GM13976 (cell line): Measurements from ENCODE around the gene TPRN.

ENCODE experiments used
- DNase-seq: peaks from one replicate; pipeline ENCODE4 v3.0.0; 2012; ENCODE audit warnings: low spot score
- in situ Hi-C: fragments of 300-500 bp; cut with MboI; formaldehyde crosslinking; loops from one replicate; pipeline ENCODE4 v1.12.0; 2022; ENCODE audit warnings: low sequenced_read_pairs, mixed read lengths, inconsistent platforms; ENCODE audit not compliant: unreplicated experiment
- TF ChIP-seq, protein P1 (sequence below): IDR thresholded peaks from 2 replicates; pipeline ENCODE4 v1.5.1; 2012; ENCODE audit warnings: borderline replicate concordance, mild to moderate bottlenecking; ENCODE audit not compliant: insufficient read depth; ENCODE audit errors: extremely low read depth, missing control alignments, control extremely low read depth

Gene TPRN

DNA sequence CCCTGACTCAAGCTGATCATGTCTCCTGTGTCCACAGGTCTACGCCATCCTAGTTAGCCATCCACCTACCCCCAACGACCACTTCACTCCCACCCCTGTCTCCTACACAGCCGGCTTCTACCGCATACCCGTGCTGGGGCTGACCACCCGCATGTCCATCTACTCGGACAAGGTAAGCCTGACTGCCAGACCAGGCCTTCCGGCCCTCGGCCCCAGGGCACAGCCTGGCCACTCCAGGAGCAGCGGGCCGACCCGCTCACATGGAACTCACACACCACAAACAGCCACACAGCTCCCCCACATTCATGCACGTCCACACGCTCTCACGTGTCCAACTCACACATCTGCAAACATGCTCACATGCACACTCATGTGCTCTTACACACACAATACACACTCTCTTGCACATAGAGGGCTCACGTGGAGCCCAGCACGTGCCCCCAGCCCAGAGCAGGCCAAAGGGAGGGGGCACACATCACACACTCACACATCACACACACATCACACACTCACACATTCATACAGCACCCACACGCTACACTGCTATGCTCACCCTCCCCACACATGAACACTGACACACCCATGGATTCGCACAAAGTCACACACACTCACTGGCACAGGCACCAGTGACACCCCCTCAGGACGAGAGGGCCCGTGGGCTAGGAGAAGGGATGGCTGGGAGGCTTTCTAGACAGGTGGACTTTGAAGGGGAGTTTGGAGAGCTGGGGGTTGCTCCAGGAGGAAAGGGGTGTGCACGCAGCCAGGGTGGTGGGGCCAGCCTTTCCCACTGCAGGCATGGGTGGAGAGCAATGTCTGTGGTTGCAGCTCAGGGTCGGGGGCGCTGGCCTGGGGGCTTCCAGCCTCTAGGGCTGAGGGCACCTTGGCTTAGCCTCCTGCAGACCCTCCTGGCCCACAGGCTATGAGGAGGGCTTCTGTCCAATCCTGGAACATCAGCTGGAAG lies 58.3 kb downstream of the TPRN start:
- in situ Hi-C loops = no loop called here
- DNase-seq = no peak
- TF ChIP-seq, protein P1, sequence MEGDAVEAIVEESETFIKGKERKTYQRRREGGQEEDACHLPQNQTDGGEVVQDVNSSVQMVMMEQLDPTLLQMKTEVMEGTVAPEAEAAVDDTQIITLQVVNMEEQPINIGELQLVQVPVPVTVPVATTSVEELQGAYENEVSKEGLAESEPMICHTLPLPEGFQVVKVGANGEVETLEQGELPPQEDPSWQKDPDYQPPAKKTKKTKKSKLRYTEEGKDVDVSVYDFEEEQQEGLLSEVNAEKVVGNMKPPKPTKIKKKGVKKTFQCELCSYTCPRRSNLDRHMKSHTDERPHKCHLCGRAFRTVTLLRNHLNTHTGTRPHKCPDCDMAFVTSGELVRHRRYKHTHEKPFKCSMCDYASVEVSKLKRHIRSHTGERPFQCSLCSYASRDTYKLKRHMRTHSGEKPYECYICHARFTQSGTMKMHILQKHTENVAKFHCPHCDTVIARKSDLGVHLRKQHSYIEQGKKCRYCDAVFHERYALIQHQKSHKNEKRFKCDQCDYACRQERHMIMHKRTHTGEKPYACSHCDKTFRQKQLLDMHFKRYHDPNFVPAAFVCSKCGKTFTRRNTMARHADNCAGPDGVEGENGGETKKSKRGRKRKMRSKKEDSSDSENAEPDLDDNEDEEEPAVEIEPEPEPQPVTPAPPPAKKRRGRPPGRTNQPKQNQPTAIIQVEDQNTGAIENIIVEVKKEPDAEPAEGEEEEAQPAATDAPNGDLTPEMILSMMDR = no peak
